ENCODE results near the gene ZDHHC11B. TPM values are rescaled to one million over a fixed set of nuclear protein-coding genes. Genes with fewer than 3 reads are reported as not detected.

The ZDHHC11B gene
- total RNA-seq, 1 donor: not detected

DNA sequence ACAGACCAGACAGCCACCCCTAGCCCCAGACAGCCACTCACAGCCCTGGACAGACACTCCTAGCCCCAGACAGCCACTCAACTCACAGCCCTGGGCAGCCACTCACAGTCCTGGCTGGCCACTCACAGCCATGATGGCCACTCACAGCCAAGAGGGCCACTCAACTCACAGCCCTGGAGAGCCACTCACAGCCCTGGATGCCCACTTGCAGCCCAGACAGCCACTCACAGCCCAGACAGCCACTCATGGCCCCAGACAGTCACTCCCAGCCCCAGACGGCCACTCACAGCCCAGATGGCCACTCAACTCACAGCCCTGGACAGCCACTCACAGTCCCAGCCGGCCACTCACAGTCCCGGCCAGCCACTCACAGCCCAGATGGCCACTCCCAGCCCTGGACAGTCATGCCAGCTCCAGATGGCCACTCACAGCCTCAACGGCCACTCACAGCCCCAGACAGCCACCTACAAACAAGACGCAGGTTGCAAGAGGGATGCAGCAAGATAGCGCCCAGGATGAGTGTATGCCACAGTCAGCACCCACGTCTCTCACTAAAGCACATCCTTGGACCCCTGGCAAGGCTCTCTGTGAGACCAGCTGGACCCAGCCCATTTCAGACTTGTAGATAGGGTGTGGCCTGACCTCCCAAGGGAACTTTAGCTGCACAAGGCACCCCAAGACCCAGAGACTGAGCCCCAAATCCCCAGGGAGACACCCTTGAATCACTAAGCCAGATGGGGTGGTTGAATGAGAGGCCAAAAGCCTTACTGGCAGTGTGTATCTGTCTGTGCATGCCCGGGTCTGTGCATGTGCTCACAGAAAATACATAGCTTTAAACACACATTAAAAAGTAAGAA is 22.4 kb downstream of the ZDHHC11B start:
- DNase-seq (ENCODE audit: low read depth): no peak
- no peak overlapping the region for H3K4me3 ChIP-seq (ENCODE audit: low read depth, low read length)
- TF ChIP-seq, protein P1, sequence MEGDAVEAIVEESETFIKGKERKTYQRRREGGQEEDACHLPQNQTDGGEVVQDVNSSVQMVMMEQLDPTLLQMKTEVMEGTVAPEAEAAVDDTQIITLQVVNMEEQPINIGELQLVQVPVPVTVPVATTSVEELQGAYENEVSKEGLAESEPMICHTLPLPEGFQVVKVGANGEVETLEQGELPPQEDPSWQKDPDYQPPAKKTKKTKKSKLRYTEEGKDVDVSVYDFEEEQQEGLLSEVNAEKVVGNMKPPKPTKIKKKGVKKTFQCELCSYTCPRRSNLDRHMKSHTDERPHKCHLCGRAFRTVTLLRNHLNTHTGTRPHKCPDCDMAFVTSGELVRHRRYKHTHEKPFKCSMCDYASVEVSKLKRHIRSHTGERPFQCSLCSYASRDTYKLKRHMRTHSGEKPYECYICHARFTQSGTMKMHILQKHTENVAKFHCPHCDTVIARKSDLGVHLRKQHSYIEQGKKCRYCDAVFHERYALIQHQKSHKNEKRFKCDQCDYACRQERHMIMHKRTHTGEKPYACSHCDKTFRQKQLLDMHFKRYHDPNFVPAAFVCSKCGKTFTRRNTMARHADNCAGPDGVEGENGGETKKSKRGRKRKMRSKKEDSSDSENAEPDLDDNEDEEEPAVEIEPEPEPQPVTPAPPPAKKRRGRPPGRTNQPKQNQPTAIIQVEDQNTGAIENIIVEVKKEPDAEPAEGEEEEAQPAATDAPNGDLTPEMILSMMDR (IDR thresholded peaks at IDR 0.05; ENCODE audit: insufficient read depth, low read depth, low read length): no peak

DNA sequence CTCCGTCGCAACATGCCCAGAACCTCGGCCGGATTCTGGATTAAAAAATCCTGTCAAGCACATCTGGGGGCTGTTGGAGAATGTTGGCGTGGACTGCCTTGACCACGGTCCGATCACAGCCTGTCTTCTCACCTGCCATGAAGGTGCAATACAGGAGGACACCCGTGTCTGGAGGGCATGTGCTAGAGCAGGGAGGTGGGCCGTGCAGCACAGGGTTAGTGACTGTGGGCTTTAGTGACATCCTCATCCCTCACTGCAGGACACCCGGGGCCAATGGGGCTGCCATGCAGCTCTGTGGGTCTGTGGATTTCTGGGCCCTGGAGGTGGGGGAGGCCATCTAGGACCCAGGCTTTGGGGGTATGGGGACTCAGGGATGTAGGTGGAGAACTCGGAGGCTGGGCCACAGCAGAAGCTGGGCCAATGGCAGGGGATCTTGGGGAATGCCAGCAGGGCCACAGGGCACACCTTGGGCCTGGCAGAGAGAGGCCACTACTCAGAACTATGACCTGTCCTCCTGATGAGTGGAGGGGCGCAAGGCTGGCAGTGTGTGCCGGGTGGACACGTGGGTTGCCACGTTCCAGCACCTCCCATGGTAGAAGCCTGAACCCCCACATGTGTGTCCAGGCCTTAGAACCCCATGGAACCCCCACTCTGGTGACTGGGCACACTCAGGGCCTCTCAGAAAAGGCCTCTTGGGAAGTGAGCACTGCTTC is 23.3 kb downstream of the ZDHHC11B start:
- H3K4me3 ChIP-seq (ENCODE audit: low read depth, low read length): no peak overlapping the region
- TF ChIP-seq, protein P1 (IDR thresholded peaks at IDR 0.05; ENCODE audit: insufficient read depth, low read depth, low read length): no peak
- DNase-seq (ENCODE audit: low read depth): no peak

DNA sequence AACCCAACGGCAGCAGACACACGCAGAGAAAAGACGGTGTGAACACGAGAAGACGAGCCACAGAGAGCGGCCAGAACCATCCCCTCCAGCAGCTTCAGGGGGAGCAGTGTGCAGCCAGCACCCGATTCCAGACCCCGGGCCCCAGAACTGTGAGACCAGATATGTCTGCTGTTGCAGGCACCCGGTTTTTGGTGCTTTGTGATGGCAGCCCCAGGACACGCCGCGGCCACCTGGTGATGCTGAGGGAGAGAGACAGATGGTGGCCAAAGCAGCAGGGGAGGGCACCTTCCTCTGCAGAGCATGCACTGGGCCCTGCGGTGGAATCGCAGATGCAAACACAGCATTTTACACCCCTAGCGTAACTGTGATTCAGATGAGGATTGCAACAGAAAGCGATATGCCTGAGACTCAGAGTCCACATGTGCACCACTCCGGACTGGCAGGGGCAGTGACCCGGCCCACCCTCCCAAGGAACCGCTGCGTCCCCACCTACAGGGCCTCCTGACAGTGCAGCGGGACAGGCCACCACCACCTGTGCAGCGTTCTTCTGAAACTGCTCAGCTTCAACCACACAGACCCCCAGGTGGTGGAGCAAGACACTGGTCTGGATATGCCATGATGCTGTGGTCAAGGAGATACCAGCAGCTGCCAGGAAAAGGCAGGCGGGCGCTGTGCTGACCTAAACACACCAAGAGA is 24.0 kb downstream of the ZDHHC11B start:
- TF ChIP-seq, protein P1 (IDR thresholded peaks at IDR 0.05; ENCODE audit: insufficient read depth, low read depth, low read length): no peak
- no peak for DNase-seq (ENCODE audit: low read depth)
- H3K4me3 ChIP-seq (ENCODE audit: low read depth, low read length): no peak overlapping the region

DNA sequence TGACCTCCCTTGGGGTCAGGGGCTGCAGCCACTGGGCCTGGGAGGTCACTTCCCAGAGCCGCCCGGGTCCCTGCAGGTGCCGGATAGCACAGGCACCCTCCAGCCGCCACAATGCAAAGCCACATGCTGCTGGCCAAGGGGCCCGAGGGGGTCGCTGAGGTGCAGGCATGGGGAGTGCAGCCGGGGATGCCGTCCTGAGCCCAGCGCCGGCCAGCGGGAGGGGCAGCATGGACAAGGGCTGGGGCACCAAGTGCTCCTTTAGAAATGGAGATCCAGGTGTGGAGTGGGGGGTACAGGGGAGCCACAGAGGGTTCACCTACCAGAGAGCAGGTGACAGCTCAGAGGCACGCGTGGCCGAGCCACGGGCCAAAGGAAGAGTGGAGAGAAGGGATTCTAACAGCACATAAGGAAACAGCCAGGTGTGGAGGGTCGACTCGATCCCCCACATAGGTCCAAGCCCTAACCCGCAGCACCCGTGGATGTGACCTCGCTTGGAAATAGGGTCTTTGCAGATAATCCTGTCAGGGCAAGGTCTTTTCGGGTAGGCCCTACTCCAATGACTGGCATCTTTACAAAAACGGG is 24.7 kb downstream of the ZDHHC11B start:
- TF ChIP-seq, protein P1 (IDR thresholded peaks at IDR 0.05; ENCODE audit: insufficient read depth, low read depth, low read length): no peak
- H3K4me3 ChIP-seq (ENCODE audit: low read depth, low read length): no peak overlapping the region
- no peak for DNase-seq (ENCODE audit: low read depth)

DNA sequence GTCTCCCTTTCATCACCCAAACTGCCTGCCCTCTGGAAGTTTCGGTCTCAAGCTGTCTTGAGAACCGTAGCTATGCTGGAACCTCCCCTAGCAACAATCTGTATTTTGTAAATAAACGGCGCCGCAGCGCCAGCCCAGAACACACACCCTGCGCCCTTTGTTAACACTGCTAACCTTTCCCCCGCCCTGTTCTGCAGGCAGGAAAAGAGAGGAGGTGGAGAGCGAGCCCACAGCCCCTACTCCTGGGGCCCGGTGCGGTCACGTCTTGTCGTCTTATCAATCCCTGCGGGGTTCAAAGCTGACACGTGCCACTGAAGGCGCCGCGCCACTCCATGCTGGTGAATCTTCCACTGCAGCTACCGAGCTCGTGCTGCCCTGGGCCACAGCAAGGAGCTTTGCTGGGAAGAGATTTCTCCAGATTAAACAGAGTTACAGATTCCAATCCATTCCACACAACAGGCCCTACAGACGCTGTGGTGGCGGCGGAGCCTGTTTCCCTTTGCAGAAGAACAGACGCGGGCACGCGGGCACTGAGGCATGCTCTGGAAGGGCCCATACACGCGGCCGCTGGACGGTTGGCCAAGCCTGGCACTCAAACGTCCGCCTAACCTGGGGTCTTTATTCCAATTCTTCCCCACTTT is 25.3 kb downstream of the ZDHHC11B start:
- peak; percentile 75 for DNase-seq (ENCODE audit: low read depth)
- TF ChIP-seq, protein P1 (IDR thresholded peaks at IDR 0.05; ENCODE audit: insufficient read depth, low read depth, low read length): no peak
- H3K4me3 ChIP-seq (ENCODE audit: low read depth, low read length): no peak overlapping the region

DNA sequence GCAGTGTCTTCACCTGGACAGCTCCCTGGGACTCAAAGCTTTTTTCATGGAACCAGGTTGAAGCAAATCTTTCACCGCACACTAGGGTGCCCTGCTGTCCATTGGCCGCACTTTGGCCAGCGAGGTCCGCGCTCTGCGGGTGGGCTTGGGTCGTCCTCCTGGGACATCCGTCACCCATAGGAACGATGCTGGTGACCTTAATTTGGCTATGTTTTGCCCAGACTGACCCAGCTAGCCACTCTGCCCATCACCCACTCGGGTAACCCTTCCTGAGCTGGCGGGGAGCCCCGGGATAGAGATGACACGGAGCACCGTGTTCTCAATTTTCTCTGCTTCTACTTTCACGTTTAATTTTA is 25.9 kb downstream of the ZDHHC11B start:
- no peak overlapping the region for H3K4me3 ChIP-seq (ENCODE audit: low read depth, low read length)
- TF ChIP-seq, protein P1 (IDR thresholded peaks at IDR 0.05; ENCODE audit: insufficient read depth, low read depth, low read length): no peak
- no peak for DNase-seq (ENCODE audit: low read depth)

Measured in fibroblast of villous mesenchyme (primary cell).